Natural killer cell treated with Interleukin-12 subunit alpha and Interleukin-12 subunit beta and Interleukin-15 and Interleukin-18, amount 100 ng/mL, for 72 hours (primary cell): ENCODE measurements around the gene ADAMTS15. TPM values are rescaled to one million over a fixed set of nuclear protein-coding genes. Genes with fewer than 3 reads are reported as not detected.
A peak's percentile ranks its signal among the peaks of the same experiment; 100 is the strongest.

Source experiments
- ATAC-seq, 2 donors: fragments of 150-1000 bp; cut with Tn5 transposase in 1 of 2; sonication (Bioruptor Pico), chemical (Tn5 transposase) in 1 of 2; 2 replicates each; pipeline ENCODE4 v1.10.0; 2021
- DNase-seq: peaks from one replicate; pipeline ENCODE4 v3.0.0; 2022; ENCODE audit warnings: low spot score
- H3K27ac Mint-ChIP-seq, 2 donors: 1 replicate in 1 of 2; 2 replicates in 1 of 2; pipeline ENCODE4 v1.8.0; 2022; ENCODE audit warnings: mixed read lengths in 2 of 2, mild to moderate bottlenecking in 1 of 2, moderate library complexity in 1 of 2
- H3K27me3 Mint-ChIP-seq, 2 donors: 1 replicate in 1 of 2; 2 replicates in 1 of 2; pipeline ENCODE4 v1.8.0; 2022; ENCODE audit warnings: mixed read lengths in 2 of 2
- H3K36me3 Mint-ChIP-seq: one replicate; pipeline ENCODE4 v1.8.0; 2022; ENCODE audit warnings: mixed read lengths
- H3K4me1 Mint-ChIP-seq, 2 donors: 1 replicate in 1 of 2; 2 replicates in 1 of 2; pipeline ENCODE4 v1.8.0; 2022; ENCODE audit warnings: low read depth in 2 of 2, mixed read lengths in 2 of 2, mild to moderate bottlenecking in 1 of 2
- H3K4me3 Mint-ChIP-seq: one replicate; pipeline ENCODE4 v1.8.0; 2022; ENCODE audit warnings: mixed read lengths
- H3K9me3 Mint-ChIP-seq: 2 replicates; pipeline ENCODE4 v1.8.0; 2022; ENCODE audit warnings: mixed read lengths
- total RNA-seq, 2 donors: library from RNA; stranded (reverse); gene quantifications; one replicate each; pipeline ENCODE4 v1.2.3, GENCODE V29; 2022

ADAMTS15 gene
- not detected for total RNA-seq

- Mint-ChIP-seq H3K36me3 (no peaks in the 10 kb centered on the region), H3K4me3 (peak within 1 kb of the TSS; percentile 68), H3K27ac (no peak within 1 kb of the TSS), H3K9me3 (no peaks in the 10 kb centered on the region), H3K4me1 (no peaks in the 10 kb centered on the region), H3K27me3 (peaks cover 8 to 22% of the 10 kb centered on the region in 2 donors)
- ATAC-seq (peak; percentile 80 to 85), DNase-seq (peak; percentile 67)
Observed at GRCh38 chr11:130448416-130449309, at the start of gene ADAMTS15. Gene ADAMTS15 (plus strand): TSS chr11:130448645. CDS start chr11:130448974, 329 bp downstream.

- Mint-ChIP-seq H3K9me3 (no peaks in the 10 kb centered on the region), H3K36me3 (no peaks in the 10 kb centered on the region), H3K4me3 (no peak overlapping the region), H3K4me1 (peaks cover 17 to 22% of the 10 kb centered on the region in 2 donors), H3K27ac (no peak overlapping the region), H3K27me3 (peaks cover 29% of the 10 kb centered on the region in 2 donors)
- ATAC-seq (no peak), DNase-seq (no peak)
Observed at GRCh38 chr11:130399196-130399595, 49.2 kb upstream of the ADAMTS15 start.

GRCh38 chr11:130400781-130401483, 47.5 kb upstream of the ADAMTS15 start:
- DNase-seq (no peak), ATAC-seq (no peak)
- Mint-ChIP-seq H3K9me3 (no peaks in the 10 kb centered on the region), H3K27me3 (peaks cover 27 to 29% of the 10 kb centered on the region in 2 donors), H3K4me1 (peaks cover 17 to 22% of the 10 kb centered on the region in 2 donors), H3K36me3 (no peaks in the 10 kb centered on the region), H3K4me3 (no peak overlapping the region), H3K27ac (no peak overlapping the region)

- ATAC-seq, result no peak
- H3K36me3 Mint-ChIP-seq, result no peaks in the 10 kb centered on the region
Observed at GRCh38 chr11:130402570-130402969, 45.9 kb upstream of the ADAMTS15 start.

GRCh38 chr11:130403271-130403804, 45.1 kb upstream of the ADAMTS15 start:
- H3K27me3 Mint-ChIP-seq, result peaks cover 17 to 18% of the 10 kb centered on the region in 2 donors
- no peak overlapping the region for H3K4me3 Mint-ChIP-seq
- H3K9me3 Mint-ChIP-seq, result no peaks in the 10 kb centered on the region
- H3K27ac Mint-ChIP-seq, result no peak overlapping the region
- ATAC-seq, result no peak
- H3K36me3 Mint-ChIP-seq, result no peaks in the 10 kb centered on the region
- peaks cover 17 to 19% of the 10 kb centered on the region in 2 donors for H3K4me1 Mint-ChIP-seq
- DNase-seq, result no peak

More at GRCh38 chr11:130402570-130402969, 45.9 kb upstream of the ADAMTS15 start:
- Mint-ChIP-seq H3K27me3 (peaks cover 23 to 24% of the 10 kb centered on the region in 2 donors), H3K27ac (no peak overlapping the region), H3K4me1 (peaks cover 17 to 22% of the 10 kb centered on the region in 2 donors), H3K9me3 (no peaks in the 10 kb centered on the region), H3K4me3 (no peak overlapping the region)
- no peak for DNase-seq

GRCh38 chr11:130403967-130404366, 44.5 kb upstream of the ADAMTS15 start:
- H3K36me3 Mint-ChIP-seq, result no peaks in the 10 kb centered on the region
- H3K4me1 Mint-ChIP-seq, result peaks cover 17 to 19% of the 10 kb centered on the region in 2 donors
- peaks cover 13 to 16% of the 10 kb centered on the region in 2 donors for H3K27me3 Mint-ChIP-seq

GRCh38 chr11:130404727-130405126, 43.7 kb upstream of the ADAMTS15 start:
- Mint-ChIP-seq H3K27ac (no peak overlapping the region), H3K4me3 (no peak overlapping the region), H3K4me1 (peaks cover 17 to 19% of the 10 kb centered on the region in 2 donors), H3K27me3 (peaks cover 12 to 17% of the 10 kb centered on the region in 2 donors), H3K9me3 (no peaks in the 10 kb centered on the region), H3K36me3 (no peaks in the 10 kb centered on the region)
- ATAC-seq (no peak), DNase-seq (no peak)

More at GRCh38 chr11:130403967-130404366, 44.5 kb upstream of the ADAMTS15 start:
- Mint-ChIP-seq H3K27ac (no peak overlapping the region), H3K9me3 (no peaks in the 10 kb centered on the region), H3K4me3 (no peak overlapping the region)
- DNase-seq (no peak), ATAC-seq (no peak)

GRCh38 chr11:130405428-130405827, 43.0 kb upstream of the ADAMTS15 start:
- no peaks in the 10 kb centered on the region for H3K9me3 Mint-ChIP-seq
- ATAC-seq, result no peak
- peaks cover 10 to 12% of the 10 kb centered on the region in 2 donors for H3K4me1 Mint-ChIP-seq
- DNase-seq, result no peak
- H3K27ac Mint-ChIP-seq, result no peak overlapping the region
- peaks cover 10 to 12% of the 10 kb centered on the region in 2 donors for H3K27me3 Mint-ChIP-seq
- no peak overlapping the region for H3K4me3 Mint-ChIP-seq
- H3K36me3 Mint-ChIP-seq, result no peaks in the 10 kb centered on the region

GRCh38 chr11:130407978-130408377, 40.5 kb upstream of the ADAMTS15 start:
- no peak overlapping the region for H3K27ac Mint-ChIP-seq
- H3K36me3 Mint-ChIP-seq, result no peaks in the 10 kb centered on the region
- H3K4me1 Mint-ChIP-seq, result peaks cover 0 to 4% of the 10 kb centered on the region in 2 donors
- no peaks in the 10 kb centered on the region for H3K9me3 Mint-ChIP-seq
- no peak overlapping the region for H3K4me3 Mint-ChIP-seq
- ATAC-seq (no peak), DNase-seq (no peak)
- peaks cover 8 to 18% of the 10 kb centered on the region in 2 donors for H3K27me3 Mint-ChIP-seq

GRCh38 chr11:130408401-130408890, 40.0 kb upstream of the ADAMTS15 start:
- no peak overlapping the region for H3K4me3 Mint-ChIP-seq
- no peak for DNase-seq
- no peak overlapping the region for H3K27ac Mint-ChIP-seq
- H3K36me3 Mint-ChIP-seq, result no peaks in the 10 kb centered on the region
- no peaks in the 10 kb centered on the region for H3K4me1 Mint-ChIP-seq
- H3K27me3 Mint-ChIP-seq, result peaks cover 8 to 18% of the 10 kb centered on the region in 2 donors
- H3K9me3 Mint-ChIP-seq, result no peaks in the 10 kb centered on the region
- no peak for ATAC-seq

- DNase-seq (no peak), ATAC-seq (no peak)
- Mint-ChIP-seq H3K27me3 (peaks cover 8 to 18% of the 10 kb centered on the region in 2 donors), H3K36me3 (no peaks in the 10 kb centered on the region), H3K4me1 (no peaks in the 10 kb centered on the region), H3K4me3 (no peak overlapping the region), H3K27ac (no peak overlapping the region), H3K9me3 (no peaks in the 10 kb centered on the region)
Observed at GRCh38 chr11:130408901-130409300, 39.5 kb upstream of the ADAMTS15 start.

- Mint-ChIP-seq H3K36me3 (no peaks in the 10 kb centered on the region), H3K4me3 (no peak overlapping the region), H3K27me3 (peaks cover 11 to 18% of the 10 kb centered on the region in 2 donors), H3K4me1 (no peaks in the 10 kb centered on the region), H3K9me3 (no peaks in the 10 kb centered on the region), H3K27ac (no peak overlapping the region)
- ATAC-seq (no peak), DNase-seq (no peak)
Observed at GRCh38 chr11:130409594-130410388, 38.7 kb upstream of the ADAMTS15 start.

- Mint-ChIP-seq H3K9me3 (no peaks in the 10 kb centered on the region), H3K27me3 (peaks cover 13 to 18% of the 10 kb centered on the region in 2 donors), H3K27ac (no peak overlapping the region), H3K4me1 (no peaks in the 10 kb centered on the region), H3K36me3 (no peaks in the 10 kb centered on the region), H3K4me3 (no peak overlapping the region)
- ATAC-seq, result peak in 1 of 2 donors; percentile 41
- no peak for DNase-seq
Observed at GRCh38 chr11:130411223-130411622, 37.2 kb upstream of the ADAMTS15 start.
